HT-29 (cell line): ENCODE results near the gene ROR1. TPM values are rescaled to one million over a fixed set of nuclear protein-coding genes. Genes with fewer than 3 reads are reported as not detected.

Source experiments
- DNase-seq: peaks from one replicate; pipeline ENCODE4 v3.0.0-alpha.2; 2015; ENCODE audit warnings: low spot score
- total RNA-seq: library from RNA; depleted of rRNA; stranded (reverse); fragments of >200 nt; shearing (Covaris generic); gene quantifications from 2 replicates; pipeline ENCODE4 v1.2.3, GENCODE V29; 2014

The ROR1 gene
- total RNA-seq, 1 experiment from 2014 or later = 40.5 TPM

DNA sequence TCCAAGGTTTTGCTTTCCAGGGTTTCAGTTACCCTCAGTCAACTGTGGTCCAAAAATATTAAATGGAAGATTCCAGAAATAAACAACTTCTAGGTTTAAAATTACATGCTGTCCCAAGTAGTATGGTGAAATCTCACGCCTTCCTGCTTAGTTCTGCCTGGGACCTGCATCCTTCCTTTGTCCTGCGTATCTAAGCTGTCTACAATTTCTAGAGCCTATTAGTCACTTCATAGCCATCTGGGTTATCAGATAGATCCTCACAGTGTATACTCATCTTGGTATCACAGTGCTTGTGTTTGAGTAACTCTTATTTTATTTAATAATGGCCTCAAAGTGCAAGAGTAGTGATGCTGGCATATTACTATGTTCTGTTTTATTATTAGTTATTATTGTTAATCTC is 157.7 kb downstream of the ROR1 start:
- DNase-seq = no peak

DNA sequence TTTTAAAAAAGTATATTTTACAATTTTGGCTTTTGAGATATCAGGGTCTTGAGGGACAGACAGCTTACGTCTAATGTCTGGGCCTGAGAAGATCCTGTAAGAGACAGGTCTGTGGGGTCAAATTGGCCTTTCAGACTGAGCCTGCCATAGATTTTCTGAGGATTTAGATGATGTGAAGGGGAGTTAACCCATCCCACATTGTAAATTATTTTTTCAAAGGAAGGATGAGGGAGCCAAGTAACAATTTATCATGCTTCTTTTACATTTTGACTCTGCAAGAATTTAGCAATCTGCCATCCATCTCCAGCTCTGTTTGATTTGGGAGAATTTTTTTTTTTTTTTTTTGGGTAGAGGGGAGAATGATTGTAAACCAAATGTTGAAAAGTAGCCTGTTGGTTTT is 160.9 kb downstream of the ROR1 start:
- DNase-seq = no peak

DNA sequence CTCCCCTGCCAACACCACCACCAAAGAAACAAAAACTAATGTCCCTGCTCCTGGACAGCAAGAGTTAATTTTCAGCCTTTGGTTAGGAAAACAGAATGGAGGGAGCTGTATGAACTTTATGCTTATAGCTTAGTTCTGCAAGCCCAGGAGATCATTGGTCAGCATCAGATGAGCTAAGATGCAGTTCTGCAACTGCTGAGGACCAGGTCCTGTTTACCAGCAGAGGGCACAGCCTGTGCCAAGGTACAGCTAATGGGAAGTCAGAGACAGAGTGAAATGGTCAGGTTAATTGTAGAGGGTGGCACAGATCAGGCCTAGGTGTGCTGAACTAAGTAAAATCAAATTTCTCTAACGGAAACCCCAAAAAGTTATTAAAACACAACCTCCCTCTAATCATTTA is 161.3 kb downstream of the ROR1 start:
- peak; percentile 57 for DNase-seq

DNA sequence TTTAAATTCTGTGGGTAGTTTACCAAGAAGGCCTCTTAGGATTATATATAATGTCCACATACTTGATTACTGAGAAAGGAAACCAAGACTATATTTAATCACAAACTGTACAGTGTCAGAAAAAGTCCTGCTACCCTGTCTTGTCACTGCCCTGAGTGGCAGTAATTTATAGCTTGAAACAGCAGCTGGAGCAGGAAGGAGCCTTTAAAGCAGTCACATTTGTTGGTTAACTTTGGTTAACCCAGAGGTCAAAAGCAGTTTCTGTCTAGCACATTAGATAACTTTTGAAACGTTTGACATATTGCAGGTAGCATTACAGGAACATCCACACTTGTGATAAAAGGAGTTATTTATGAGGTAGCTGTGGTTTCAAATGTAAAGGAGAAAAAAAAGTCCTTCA is 161.7 kb downstream of the ROR1 start:
- DNase-seq = no peak

DNA sequence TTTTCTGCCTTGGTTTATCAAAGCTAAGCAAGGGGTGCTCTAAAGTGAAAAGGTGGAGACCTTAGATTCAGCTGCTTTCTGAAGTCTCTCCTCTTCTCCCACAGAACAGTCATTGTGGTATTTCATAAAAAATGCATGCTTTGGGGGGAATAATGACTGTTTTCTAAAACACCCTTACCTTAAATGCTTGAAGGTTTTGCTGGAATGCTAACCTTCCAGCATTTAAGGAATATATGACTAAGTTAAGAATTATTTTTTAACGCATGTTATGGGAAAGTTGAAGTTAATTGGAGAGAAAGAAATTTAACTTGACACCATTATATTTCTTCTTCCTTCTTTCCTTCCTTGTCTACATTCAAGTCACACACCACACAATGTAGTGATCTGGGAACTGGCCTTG is 162.5 kb downstream of the ROR1 start:
- no peak for DNase-seq

DNA sequence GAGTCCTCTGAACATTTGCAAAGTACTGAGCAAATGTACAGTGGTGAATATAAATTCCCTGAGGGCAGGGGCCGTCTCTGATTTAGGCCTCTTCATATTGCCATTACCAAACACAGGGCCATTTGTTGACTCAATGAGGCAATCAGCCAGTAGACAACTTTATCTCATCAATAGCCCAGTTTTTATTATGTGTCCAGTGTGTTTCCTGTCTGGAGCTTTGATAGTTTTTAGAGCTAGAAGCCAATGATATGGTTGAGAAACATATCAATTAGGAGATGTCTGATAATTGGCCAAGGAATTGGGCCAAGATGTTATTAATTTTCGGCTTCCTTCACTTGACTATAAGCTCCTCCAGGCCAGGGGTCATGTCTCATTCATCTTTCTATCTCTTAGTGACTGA is 163.0 kb downstream of the ROR1 start:
- no peak for DNase-seq

DNA sequence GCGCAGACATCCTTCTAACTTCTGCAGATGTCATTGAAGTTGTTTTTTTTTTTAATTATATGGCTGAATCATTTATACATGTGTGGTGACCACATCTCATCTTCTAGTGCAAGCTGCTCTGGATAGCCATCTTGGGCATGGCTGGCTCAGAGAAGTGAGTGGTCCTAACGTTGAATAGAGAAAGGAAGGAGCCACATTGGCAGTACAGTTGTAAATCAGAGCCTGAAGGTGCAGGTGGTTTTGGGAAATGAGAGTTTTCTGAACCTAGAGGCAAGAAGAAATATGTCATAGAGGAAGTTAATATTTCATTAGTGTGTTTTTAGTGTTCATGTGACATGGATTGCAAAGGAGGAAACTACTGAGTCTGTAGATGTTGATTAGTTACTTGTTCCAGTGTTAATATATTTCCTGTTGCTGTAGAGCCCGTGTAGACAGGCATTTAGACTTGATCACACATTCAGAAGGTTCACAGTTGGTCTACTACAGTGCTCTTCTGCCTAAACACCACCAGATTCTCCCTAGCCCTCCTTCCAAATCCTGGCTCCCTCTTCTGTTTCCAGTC is 163.7 kb downstream of the ROR1 start:
- DNase-seq = no peak

DNA sequence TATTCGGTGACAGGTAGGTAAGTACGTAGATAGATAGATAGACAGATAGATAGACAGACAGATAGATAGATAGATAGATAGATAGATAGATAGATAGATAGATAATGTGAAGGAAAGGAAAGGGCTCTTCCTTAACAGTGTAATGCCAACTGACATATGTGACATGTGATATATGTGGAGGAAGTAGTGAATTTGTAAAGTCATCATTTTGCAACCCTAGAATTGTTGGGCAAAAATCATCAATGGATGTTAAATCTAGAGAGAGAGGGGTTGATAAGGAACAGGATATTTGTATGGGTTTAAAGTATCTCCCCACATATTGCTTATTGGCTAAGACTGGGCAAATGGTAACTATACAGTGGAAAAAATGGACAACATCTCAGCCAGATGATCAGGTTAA is 166.6 kb downstream of the ROR1 start:
- no peak for DNase-seq

DNA sequence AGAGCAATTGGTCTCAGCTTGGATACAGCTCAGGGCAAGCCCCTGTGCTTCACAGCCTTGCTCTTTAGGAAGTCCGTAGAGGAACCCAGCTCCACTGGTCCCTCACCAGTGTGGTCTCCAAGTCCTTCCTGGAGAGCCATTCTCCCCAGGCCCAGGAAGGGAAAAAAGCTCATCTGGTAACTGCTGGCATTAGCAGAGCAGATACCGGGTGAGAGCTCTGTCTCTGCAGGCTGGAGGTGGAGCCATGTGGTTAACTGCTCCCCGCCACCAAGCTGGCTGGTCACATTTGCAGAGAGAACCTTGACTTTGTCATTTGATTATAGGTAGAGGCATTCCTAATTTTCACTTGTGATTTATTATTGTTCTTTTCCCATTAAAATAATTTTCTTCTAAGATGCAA is 169.6 kb downstream of the ROR1 start:
- no peak for DNase-seq

DNA sequence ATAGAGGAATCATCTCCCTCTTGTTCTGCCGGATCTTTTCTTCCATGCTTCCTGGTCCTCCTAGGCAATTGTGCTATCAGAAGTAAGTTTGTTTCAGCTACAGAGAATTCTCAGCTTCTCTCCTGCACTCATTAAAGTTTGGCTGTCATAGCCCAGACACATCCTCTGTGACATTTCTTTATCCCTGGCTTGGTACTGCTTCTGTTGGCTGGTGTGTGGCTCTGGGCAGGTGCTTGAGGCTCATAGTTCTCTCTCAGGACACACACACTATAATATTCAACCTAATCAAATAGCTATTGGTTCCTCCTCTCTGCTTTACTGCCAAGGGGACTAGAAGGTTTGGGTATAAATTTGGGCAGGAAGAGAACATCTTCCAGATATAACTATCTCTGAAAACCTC is 172.1 kb downstream of the ROR1 start:
- no peak for DNase-seq

DNA sequence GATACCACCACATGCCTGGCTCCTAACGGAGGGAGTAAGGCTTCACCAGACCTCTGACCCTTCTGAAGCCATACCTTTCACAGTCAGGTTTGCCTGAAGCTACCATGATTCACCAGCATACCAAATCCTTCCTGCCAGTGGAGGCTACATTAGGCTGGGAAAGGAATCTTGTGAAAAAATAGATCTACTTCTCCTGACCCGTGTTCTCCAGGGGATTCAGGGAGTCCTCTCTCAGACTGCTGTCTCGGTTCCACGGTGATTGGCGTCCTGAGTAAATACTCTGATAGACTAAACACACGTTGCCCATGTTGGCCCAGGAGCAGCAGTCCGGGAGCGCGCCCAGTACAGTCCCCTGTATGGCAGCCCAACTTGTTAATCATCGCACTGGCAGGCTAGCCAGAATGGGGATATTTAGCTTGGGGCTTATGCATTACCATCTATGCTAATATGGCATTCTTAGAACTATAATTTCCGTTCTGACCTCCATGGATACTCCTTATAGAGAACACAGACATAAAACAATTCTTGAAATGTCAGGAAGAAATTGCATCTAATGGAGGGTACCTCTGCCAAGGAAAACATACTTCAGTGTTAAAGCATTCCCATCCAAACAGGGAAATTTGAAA is 173.2 kb downstream of the ROR1 start:
- no peak for DNase-seq

DNA sequence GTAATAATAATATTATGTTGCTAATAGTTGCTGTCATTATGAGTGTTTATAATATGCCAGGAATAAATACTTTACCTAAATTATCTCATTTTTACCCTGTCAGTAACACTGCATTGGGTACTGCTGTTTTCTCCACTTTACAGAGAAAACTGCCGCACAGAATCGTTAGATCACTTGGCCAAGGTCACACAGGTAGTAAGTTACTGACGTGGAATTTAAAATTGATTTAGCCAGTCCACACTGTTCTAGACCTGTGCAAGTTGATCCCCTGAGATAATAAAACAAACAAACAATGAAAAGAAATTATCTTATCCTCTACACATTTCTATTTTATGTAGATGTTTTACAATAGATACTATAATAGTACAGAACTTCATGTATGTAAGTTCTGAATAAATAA is 174.1 kb downstream of the ROR1 start:
- DNase-seq = no peak

DNA sequence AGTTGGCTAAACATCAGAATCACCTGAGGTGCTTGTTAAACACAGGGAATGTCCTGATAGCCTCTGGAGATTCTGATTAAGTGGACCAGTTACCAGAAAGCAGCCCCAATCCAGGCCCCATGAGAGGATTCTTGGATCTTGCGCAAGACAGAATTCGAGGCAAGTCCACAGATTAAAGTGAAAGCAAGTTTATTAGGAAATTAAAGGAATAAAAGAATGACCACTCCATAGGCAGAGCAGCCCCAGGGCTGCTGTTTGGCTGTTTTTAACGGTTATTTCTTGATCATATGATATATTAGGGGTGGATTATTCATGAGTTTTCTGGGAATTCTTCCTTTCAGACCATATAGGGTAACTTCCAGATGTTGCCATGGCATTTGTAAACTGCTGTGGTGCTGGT is 176.2 kb downstream of the ROR1 start:
- no peak for DNase-seq

DNA sequence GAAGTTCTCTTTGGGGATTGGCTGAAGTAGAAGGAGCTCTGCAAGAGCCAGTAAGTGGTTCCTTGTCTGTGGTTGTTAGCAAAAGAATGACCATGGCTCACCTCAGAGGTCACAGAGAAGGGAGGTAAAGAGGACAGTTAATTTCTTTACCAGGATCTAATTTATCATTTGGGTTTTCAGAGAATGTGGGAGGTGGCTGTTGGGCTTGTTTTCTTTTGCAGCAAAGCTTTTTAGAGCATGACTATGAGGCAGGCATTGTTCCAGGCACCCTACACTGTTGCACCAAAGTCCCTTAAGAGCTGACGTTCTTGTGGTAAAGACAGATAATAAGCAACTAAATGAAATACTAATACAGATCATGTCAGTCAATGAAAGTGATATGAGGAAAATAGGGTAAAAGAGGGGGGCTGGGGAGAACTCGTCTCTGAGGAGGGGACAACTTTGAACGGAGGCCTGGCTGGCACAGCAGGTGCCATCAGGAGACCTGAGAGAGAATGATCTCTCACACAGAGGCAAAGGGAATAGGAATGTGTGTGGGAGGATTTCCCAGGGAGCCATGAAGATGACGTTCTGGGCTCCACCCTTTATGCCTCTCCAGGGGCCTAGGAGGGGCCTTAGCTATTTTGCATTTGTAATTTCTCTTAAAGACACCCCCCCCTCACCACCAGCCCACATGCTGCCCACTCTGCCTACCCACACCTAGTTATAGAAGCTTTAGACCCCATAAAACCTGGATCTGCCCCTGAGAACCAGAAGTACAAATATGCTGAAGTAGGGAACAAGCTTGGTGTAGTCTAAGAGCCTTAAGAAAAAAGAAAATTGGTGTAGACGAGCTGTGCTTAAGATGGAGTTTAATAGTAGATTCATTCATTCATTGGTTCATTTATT is 177.5 kb downstream of the ROR1 start:
- no peak for DNase-seq

DNA sequence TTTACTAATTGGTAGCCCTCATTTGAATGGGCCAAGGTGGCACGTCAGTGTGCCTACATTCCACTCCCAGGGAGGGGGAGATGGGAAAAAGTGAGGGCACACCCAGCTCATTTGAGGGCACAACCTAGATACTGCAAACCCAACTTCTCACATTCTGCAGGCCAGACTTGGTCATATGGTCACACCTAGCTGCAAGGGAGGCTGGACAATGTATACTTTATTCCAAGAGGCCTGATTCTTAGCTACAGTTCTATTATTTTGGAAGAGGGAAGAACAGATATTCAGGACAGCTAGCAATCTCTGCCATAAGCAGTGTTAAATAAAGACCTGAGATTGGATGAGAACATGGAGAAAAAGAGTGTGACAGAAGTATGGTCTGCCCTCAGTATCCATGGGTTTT is 180.4 kb downstream of the ROR1 start:
- DNase-seq = no peak

DNA sequence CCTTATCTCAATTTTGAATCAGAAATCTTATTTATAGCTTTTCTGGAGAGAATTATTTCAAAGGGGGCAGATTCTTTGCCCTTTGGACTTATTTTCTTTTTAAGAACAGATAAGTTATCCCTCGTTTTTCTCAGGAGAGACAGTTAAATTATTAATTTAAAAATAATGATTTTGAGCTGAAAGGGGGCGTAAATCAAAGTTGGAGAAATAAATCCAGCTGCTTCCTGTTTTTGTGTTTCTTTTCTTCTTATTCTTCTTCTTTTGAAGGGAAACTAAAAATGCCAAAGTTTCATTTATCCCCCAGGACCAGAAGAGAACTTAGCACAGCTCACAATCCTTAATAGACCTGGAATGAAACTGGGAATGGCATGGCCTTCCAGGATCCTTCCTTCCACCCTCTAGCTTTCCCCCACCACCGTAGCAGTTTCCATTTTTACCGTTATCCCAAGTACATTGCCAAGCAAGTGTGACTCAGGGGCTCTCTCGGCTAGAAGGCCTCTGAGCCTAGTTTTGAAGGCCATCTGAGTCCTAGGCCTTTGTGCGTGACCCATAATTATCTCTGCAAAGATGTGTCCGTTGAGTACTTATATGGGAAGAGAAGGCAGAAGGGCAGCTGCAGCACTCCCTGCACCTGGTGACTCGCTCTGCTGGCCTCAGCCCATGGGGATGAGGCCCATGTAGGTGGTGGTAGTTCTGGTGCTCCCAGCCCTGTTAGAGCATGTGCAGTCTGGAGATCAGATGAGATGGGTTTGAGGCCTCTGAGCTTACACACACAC is 181.7 kb downstream of the ROR1 start:
- DNase-seq = no peak

DNA sequence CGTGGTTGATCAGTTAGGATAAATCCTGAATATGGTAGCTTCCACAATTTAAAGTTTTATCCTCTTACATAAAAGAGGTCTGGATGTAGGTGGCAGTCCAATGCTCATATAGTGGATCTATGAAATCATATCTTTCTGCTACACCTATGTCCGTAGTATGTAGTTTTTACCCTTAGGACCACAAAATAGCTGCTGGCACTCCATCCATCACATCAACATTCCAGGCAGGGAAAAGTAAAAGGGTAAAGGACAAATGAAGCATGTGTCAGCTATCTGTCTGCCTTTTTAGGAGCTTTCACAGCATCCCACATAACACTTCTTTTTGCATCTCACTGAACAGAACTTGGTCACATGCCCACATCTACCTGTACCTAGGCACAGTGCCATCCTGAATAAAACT is 184.7 kb downstream of the ROR1 start:
- DNase-seq = no peak

DNA sequence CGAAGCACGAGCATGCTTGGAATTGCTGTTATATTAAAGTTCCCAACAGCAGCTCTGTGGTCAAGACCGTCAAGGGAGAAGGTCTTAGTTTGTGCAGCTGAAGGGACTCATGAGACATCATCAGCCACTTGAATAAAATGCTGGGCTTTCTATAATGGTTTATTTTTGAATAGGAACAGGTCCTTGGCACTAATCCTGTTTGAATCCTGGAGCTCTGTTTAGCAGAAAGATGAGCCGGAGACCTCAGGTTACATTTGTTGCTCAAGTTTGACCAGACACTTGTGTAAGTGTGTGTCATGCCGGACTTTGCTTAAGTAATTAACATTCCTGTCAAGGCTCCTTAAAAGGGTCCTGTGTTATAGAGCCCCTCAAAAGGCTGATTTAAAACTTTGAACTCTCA is 186.5 kb downstream of the ROR1 start:
- DNase-seq = no peak

DNA sequence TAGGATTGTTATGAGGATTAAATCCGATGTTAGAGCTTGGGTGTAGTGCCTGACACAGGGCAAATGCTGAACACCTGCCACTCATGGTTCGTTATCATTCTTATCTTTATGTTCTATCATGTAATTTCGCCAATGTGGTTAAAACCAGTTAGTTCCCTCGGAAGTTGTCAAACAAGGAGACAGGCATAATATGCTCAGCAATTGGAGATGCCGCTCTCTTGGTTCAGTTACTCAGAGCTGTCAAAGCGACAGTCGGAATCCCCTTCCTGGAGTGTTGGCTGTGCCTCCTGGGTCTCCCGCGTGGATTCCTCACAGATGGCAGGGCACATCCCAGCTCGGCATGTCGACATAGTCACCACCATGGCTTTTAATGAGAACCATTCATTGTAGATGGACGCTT is 192.2 kb downstream of the ROR1 start:
- DNase-seq = peak; percentile 80

DNA sequence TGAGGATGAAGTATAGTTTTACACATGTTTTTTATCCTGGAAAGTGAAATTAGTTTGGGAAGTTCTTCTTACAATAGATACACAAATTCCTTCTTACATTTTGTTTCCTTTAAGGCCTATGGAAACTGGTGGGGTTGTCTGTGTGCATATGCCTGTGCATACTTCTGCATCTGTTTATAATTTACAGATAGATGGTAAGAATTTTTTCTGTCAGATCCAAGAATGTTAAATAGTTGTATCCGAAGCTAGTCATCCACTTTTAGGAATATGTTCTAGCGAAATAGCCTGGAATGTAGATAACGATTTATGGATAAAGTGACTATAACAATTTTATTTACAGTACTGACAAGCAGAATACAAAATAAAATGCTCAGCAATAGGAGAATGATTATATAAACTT is 194.1 kb downstream of the ROR1 start:
- no peak for DNase-seq

DNA sequence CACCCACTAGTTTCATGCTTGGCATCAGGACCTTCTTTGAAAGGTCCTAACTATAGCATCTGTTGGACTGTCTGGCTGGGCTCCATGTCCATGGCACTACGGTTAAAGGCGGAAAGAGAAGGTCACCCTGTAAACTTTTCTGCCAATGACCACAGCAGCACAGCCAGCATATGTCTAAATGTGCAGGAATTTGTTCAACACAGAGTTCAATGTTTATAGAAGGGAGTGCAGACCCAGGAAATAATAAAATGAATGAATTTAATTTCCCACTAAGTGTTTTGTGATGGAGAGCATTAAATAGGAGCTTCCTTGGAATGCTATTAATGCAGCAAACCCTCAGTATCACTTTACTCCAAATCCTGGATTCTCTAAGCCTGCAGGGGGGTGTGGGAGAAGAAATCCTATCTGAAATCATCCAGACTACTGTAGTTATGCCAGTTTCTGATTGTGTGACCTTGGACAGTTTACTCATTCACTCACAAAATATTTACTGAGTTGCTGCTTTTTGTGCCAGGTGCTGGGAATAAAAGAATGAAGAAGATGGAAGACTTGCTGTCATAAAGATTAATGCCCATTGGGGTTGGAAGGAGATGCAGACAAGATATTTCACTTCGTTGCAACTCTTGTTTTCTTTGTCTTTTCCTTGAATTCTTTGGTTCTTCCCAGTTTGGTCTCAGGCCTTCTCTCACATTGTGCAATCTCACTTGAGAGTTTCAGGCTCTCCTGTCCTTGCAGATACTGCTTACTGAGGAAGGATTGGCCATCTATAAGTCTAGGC is 195.0 kb downstream of the ROR1 start:
- no peak for DNase-seq
